ENCODE data around the gene C9orf43.

GRCh38 chr9:113471566-113471965 lies 61.0 kb downstream of the C9orf43 start:
- TF ChIP-seq CTCF (IDR thresholded peaks at IDR 0.05; ENCODE audit: extremely low read depth in 1 of 2, insufficient read depth in 1 of 2, low read depth in 1 of 2, low read length in 2 of 2) = no peak
- no peak for TF ChIP-seq POLR2A (IDR thresholded peaks at IDR 0.05; ENCODE audit: low read depth, low read length)
- no peak for TF ChIP-seq MAX (IDR thresholded peaks at IDR 0.05; ENCODE audit: insufficient read depth, insufficient read length)
- no peak for TF ChIP-seq POLR2AphosphoS5 (IDR thresholded peaks at IDR 0.05; ENCODE audit: insufficient read depth, low read depth, low read length)
- no peak for TF ChIP-seq FOS (IDR thresholded peaks at IDR 0.05; ENCODE audit: borderline replicate concordance, insufficient read depth, low read length)
- TF ChIP-seq EZH2 (IDR thresholded peaks at IDR 0.05; ENCODE audit: borderline replicate concordance, low read depth, low read length, severe bottlenecking) = no peak
